GM23338 (cell line): Measurements from ENCODE around the gene KRAS. TPM values are rescaled to one million over a fixed set of nuclear protein-coding genes. Genes with fewer than 3 reads are reported as not detected.
A peak's percentile ranks its signal among the peaks of the same experiment; 100 is the strongest.
"Not testable (repeated sequence)": the region's sequence is repeated elsewhere in the genome, so short reads cannot be mapped to it uniquely, and the experiment has no call there.

Source experiments
- ATAC-seq: fragments of 200-7000 bp; cut with Tn5 transposase; 3 replicates; pipeline ENCODE4 v1.9.1; 2020
- DNase-seq: peaks from one replicate; pipeline ENCODE4 v3.0.0-alpha.2; 2015; ENCODE audit warnings: low spot score
- H2AFZ ChIP-seq: fragments of 200-600 bp; sonication (generic); 2 replicates; pipeline ENCODE4 v1.8.0; 2016; ENCODE audit warnings: antibody characterized with exemption, mild to moderate bottlenecking, moderate library complexity
- H3F3A ChIP-seq: fragments of 200-600 bp; sonication (generic); replicated peaks from 2 replicates; pipeline ENCODE4 v1.8.0; 2017; ENCODE audit warnings: antibody characterized with exemption, mixed run types, low read depth
- H3K27ac ChIP-seq: fragments of 200-600 bp; sonication (generic); 2 replicates; pipeline ENCODE4 v1.6.1; 2016; ENCODE audit warnings: low read depth
- H3K27me3 ChIP-seq: fragments of 200-600 bp; sonication (generic); 2 replicates; pipeline ENCODE4 v1.8.0; 2016; ENCODE audit warnings: mild to moderate bottlenecking, mixed run types, moderate library complexity; ENCODE audit not compliant: insufficient read depth
- H3K36me3 ChIP-seq: fragments of 200-600 bp; sonication (generic); 2 replicates; pipeline ENCODE4 v1.8.0; 2016; ENCODE audit warnings: mild to moderate bottlenecking; ENCODE audit not compliant: insufficient read depth
- H3K4me1 ChIP-seq: fragments of 200-600 bp; sonication (generic); 2 replicates; pipeline ENCODE4 v1.8.0; 2016; ENCODE audit warnings: mild to moderate bottlenecking, moderate library complexity; ENCODE audit not compliant: insufficient read depth
- H3K4me2 ChIP-seq: fragments of 200-600 bp; sonication (generic); 2 replicates; pipeline ENCODE4 v1.7.1; 2017; ENCODE audit warnings: mixed run types
- H3K4me3 ChIP-seq: fragments of 200-600 bp; sonication (generic); 2 replicates; pipeline ENCODE4 v1.6.1; 2016; ENCODE audit warnings: mixed run types
- H3K79me2 ChIP-seq: fragments of 200-600 bp; sonication (generic); replicated peaks from 2 replicates; pipeline ENCODE4 v1.8.0; 2017; ENCODE audit warnings: mild to moderate bottlenecking; ENCODE audit not compliant: insufficient read depth
- H3K9me2 ChIP-seq: fragments of 200-600 bp; sonication (generic); 2 replicates; pipeline ENCODE4 v1.8.0; 2017; ENCODE audit not compliant: insufficient read depth
- H4K20me1 ChIP-seq: fragments of 200-600 bp; sonication (generic); replicated peaks from 2 replicates; pipeline ENCODE4 v1.8.0; 2017; ENCODE audit warnings: mild to moderate bottlenecking; ENCODE audit not compliant: insufficient read depth
- H3K27ac Mint-ChIP-seq: 2 replicates; pipeline ENCODE4 v1.8.0; 2020; ENCODE audit warnings: inconsistent platforms, mild to moderate bottlenecking, moderate library complexity, mixed read lengths
- H3K27me3 Mint-ChIP-seq: 3 replicates; pipeline ENCODE4 v1.8.0; 2022; ENCODE audit warnings: low read depth, mild to moderate bottlenecking, moderate library complexity, mixed read lengths, inconsistent platforms; ENCODE audit not compliant: insufficient read depth, poor library complexity
- H3K36me3 Mint-ChIP-seq: 3 replicates; pipeline ENCODE4 v1.8.0; 2021; ENCODE audit warnings: low read depth, mild to moderate bottlenecking, inconsistent platforms, moderate library complexity, mixed read lengths
- H3K4me1 Mint-ChIP-seq: 3 replicates; pipeline ENCODE4 v1.8.0; 2020; ENCODE audit warnings: mild to moderate bottlenecking, inconsistent platforms, mixed read lengths
- H3K4me3 Mint-ChIP-seq: 3 replicates; pipeline ENCODE4 v1.8.0; 2021; ENCODE audit warnings: moderate library complexity, mild to moderate bottlenecking, inconsistent platforms, mixed read lengths
- H3K9me3 Mint-ChIP-seq: 3 replicates; pipeline ENCODE4 v1.8.0; 2020; ENCODE audit warnings: moderate library complexity, mild to moderate bottlenecking, inconsistent platforms, mixed read lengths
- CREB1 ChIP-seq: fragments of 250-450 bp; sonication (Bioruptor Pico); IDR thresholded peaks from 2 replicates; pipeline ENCODE4 v1.5.0; 2020; ENCODE audit warnings: low read depth, mild to moderate bottlenecking, moderate library complexity
- EZH2phosphoT487 ChIP-seq: fragments of 200-600 bp; sonication (generic); IDR thresholded peaks from one replicate; pipeline ENCODE4 v1.8.1; 2018; ENCODE audit warnings: antibody characterized with exemption; ENCODE audit not compliant: unreplicated experiment
- NANOG ChIP-seq: IDR thresholded peaks from 2 replicates; pipeline ENCODE4 v1.6.1; 2016; ENCODE audit warnings: antibody characterized with exemption, borderline replicate concordance
- POLR2AphosphoS5 ChIP-seq: IDR thresholded peaks from 2 replicates; pipeline ENCODE4 v1.6.1; 2016; ENCODE audit warnings: antibody characterized with exemption, low read depth
- REST ChIP-seq: IDR thresholded peaks from one replicate; pipeline ENCODE4 v1.6.1; 2018; ENCODE audit warnings: antibody characterized with exemption; ENCODE audit not compliant: unreplicated experiment
- ZNF114 ChIP-seq: fragments of 250-450 bp; sonication (Bioruptor Pico); IDR thresholded peaks from 2 replicates; pipeline ENCODE4 v1.5.0; 2020; ENCODE audit warnings: mild to moderate bottlenecking, moderate library complexity
- ZNF331 ChIP-seq: fragments of 250-450 bp; sonication (Bioruptor Pico); IDR thresholded peaks from 2 replicates; pipeline ENCODE4 v1.5.0; 2020; ENCODE audit warnings: low read depth, mild to moderate bottlenecking, moderate library complexity
- polyA plus RNA-seq: library from polyadenylated mRNA; unstranded; fragments of >200 nt; fragmentation: Nextera tagmentation; extraction: Ambion mirVana; gene quantifications from 2 replicates; pipeline ENCODE4 v1.2.1, GENCODE V29; 2016
- total RNA-seq: library from RNA; depleted of rRNA; stranded (reverse); fragments of >200 nt; shearing (Covaris generic); gene quantifications from 2 replicates; pipeline ENCODE4 v1.2.3, GENCODE V29; 2014
- TF ChIP-seq, protein P1 (sequence below): IDR thresholded peaks from 2 replicates; pipeline ENCODE4 v1.6.1; 2016; ENCODE audit warnings: antibody characterized with exemption
- TF ChIP-seq, protein P2 (sequence below), 2 experiments: fragments of 200-600 bp in 1 of 2; sonication (generic) in 1 of 2; conservative IDR thresholded peaks; 2 replicates each; pipeline versions ENCODE4 v1.5.1 to v1.6.1; 2016 to 2017; ENCODE audit warnings: antibody characterized with exemption in 2 of 2, low read depth in 2 of 2, mild to moderate bottlenecking in 2 of 2, moderate library complexity in 1 of 2

KRAS gene
- total and polyA plus RNA-seq, 2 experiments from 2014 or later = 54.7 to 131 TPM

DNA sequence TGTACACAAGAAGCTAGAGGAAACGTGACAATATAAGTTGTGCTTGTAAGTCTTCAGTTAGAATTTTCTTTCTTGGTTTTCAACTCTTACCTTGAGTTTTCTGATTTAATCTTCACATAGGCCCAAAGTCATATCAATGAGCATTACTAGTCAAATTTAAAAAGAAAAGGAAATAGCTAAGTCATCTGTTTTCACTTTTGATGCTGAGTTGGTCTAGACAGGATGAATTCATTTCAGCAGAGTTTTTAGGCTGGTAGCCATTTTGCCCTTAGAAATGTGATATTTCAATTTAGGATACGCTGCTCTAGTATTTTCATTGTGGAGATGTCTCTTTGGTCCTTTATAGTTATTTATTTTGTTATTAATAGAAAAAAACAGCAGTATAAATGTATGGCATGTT lies 44.6 kb upstream of the KRAS start:
- Histone ChIP-seq H4K20me1 (no peaks in the 10 kb centered on the region), H2AFZ (no peak overlapping the region), H3K27me3 (no peaks in the 10 kb centered on the region), H3F3A (no peaks in the 10 kb centered on the region), H3K79me2 (no peaks in the 10 kb centered on the region), H3K4me2 (no peak overlapping the region), H3K36me3 (no peaks in the 10 kb centered on the region), H3K27ac (no peak overlapping the region), H3K9me2 (no peaks in the 10 kb centered on the region), H3K4me3 (no peak overlapping the region), H3K4me1 (no peaks in the 10 kb centered on the region)
- Mint-ChIP-seq H3K4me1 (0 out of 3 replicates have a peak, but pooled peaks cover 5% of the 10 kb centered on the region), H3K36me3 (no peaks in the 10 kb centered on the region), H3K27ac (no peak overlapping the region), H3K9me3 (no peaks in the 10 kb centered on the region), H3K4me3 (no peak overlapping the region), H3K27me3 (peaks cover under 1% of the 10 kb centered on the region)
- DNase-seq = no peak
- TF ChIP-seq REST = no peak
- TF ChIP-seq CREB1 = no peak
- TF ChIP-seq ZNF331 (CRISPR knock-in tag) = no peak
- TF ChIP-seq, protein P1, sequence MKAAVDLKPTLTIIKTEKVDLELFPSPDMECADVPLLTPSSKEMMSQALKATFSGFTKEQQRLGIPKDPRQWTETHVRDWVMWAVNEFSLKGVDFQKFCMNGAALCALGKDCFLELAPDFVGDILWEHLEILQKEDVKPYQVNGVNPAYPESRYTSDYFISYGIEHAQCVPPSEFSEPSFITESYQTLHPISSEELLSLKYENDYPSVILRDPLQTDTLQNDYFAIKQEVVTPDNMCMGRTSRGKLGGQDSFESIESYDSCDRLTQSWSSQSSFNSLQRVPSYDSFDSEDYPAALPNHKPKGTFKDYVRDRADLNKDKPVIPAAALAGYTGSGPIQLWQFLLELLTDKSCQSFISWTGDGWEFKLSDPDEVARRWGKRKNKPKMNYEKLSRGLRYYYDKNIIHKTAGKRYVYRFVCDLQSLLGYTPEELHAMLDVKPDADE = no peak
- TF ChIP-seq NANOG = no peak
- no peak for ATAC-seq

DNA sequence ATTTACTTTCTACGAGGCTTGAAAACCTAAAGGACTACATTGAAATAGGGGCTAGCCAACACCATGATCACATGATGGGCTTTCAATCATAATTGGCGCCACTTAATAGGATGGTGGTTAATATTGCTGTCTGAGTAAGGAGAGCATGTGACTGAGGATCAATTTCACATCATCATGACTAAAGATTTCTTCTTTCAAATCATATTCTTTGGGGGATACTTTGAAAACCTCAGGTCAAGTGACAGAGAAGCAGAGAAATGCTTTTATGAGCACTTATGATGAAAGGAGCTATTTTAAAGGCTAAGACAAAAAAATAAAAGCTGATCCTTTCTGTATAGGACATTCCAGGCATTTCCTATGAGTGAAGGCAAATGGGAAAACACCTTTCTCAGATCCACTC lies 42.9 kb upstream of the KRAS start:
- Histone ChIP-seq H4K20me1 (no peaks in the 10 kb centered on the region), H3K4me3 (no peak overlapping the region), H3K9me2 (no peaks in the 10 kb centered on the region), H3K27me3 (no peaks in the 10 kb centered on the region), H3K27ac (no peak overlapping the region), H3K4me2 (no peak overlapping the region), H3F3A (no peaks in the 10 kb centered on the region), H3K36me3 (peaks cover 3% of the 10 kb centered on the region; the same call in 1 of the 2 replicates), H3K79me2 (no peaks in the 10 kb centered on the region), H3K4me1 (no peaks in the 10 kb centered on the region), H2AFZ (no peak overlapping the region)
- ATAC-seq (no peak), DNase-seq (no peak)
- Mint-ChIP-seq H3K36me3 (no peaks in the 10 kb centered on the region), H3K27ac (no peak overlapping the region), H3K27me3 (no peaks in the 10 kb centered on the region), H3K9me3 (peaks cover 7% of the 10 kb centered on the region; the same call in 2 of the 3 replicates), H3K4me3 (no peak overlapping the region), H3K4me1 (0 out of 3 replicates have a peak, but pooled peaks cover 5% of the 10 kb centered on the region)
- TF ChIP-seq EZH2phosphoT487 (no peak), ZNF331 (CRISPR knock-in tag) (no peak), POLR2AphosphoS5 (no peak), ZNF114 (CRISPR knock-in tag) (no peak)
- TF ChIP-seq, protein P1 = no peak
- TF ChIP-seq, protein P2, sequence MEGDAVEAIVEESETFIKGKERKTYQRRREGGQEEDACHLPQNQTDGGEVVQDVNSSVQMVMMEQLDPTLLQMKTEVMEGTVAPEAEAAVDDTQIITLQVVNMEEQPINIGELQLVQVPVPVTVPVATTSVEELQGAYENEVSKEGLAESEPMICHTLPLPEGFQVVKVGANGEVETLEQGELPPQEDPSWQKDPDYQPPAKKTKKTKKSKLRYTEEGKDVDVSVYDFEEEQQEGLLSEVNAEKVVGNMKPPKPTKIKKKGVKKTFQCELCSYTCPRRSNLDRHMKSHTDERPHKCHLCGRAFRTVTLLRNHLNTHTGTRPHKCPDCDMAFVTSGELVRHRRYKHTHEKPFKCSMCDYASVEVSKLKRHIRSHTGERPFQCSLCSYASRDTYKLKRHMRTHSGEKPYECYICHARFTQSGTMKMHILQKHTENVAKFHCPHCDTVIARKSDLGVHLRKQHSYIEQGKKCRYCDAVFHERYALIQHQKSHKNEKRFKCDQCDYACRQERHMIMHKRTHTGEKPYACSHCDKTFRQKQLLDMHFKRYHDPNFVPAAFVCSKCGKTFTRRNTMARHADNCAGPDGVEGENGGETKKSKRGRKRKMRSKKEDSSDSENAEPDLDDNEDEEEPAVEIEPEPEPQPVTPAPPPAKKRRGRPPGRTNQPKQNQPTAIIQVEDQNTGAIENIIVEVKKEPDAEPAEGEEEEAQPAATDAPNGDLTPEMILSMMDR (conservative IDR thresholded peaks at IDR 0.05; ENCODE audit: low read depth in 2 of 2) = no peak

DNA sequence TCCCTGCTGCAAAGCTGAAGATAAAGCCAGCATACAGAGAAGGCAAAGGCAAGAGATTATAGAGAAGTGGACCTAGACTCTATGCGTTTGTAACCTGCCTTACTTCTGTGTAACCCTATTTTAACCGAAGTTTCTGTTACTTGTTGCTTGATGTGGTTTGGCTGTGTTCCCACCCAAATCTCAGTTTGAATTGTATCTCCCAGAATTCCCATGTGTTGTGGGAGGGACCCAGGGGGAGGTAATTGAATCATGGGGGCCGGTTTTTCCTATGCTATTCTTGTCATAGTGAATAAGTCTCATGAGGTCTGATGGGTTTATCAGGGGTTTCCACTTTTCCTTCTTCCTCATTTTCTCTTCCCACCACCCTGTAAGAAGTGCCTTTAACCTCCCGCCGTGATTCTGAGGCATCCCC lies 42.1 kb upstream of the KRAS start:
- not testable (repeated sequence) for H3K36me3 Mint-ChIP-seq, ATAC-seq, H3K4me3 ChIP-seq, DNase-seq, H3K79me2 ChIP-seq, H3K36me3 ChIP-seq, H3K27ac ChIP-seq, H3K9me2 ChIP-seq, H3K27me3 Mint-ChIP-seq, H3K4me1 ChIP-seq, H3K4me1 Mint-ChIP-seq, H4K20me1 ChIP-seq, H3K9me3 Mint-ChIP-seq, H3F3A ChIP-seq, H3K27ac Mint-ChIP-seq, H3K27me3 ChIP-seq, H3K4me3 Mint-ChIP-seq, H3K4me2 ChIP-seq
- H2AFZ ChIP-seq = peak overlapping the region; percentile 34; the same call in 1 of the 2 replicates
